ENCODE results near the gene TMEM176B. TPM values are rescaled to one million over a fixed set of nuclear protein-coding genes. Genes with fewer than 3 reads are reported as not detected.

The TMEM176B gene
- total and polyA plus RNA-seq, 2 experiments from 2014 or later = not detected

DNA sequence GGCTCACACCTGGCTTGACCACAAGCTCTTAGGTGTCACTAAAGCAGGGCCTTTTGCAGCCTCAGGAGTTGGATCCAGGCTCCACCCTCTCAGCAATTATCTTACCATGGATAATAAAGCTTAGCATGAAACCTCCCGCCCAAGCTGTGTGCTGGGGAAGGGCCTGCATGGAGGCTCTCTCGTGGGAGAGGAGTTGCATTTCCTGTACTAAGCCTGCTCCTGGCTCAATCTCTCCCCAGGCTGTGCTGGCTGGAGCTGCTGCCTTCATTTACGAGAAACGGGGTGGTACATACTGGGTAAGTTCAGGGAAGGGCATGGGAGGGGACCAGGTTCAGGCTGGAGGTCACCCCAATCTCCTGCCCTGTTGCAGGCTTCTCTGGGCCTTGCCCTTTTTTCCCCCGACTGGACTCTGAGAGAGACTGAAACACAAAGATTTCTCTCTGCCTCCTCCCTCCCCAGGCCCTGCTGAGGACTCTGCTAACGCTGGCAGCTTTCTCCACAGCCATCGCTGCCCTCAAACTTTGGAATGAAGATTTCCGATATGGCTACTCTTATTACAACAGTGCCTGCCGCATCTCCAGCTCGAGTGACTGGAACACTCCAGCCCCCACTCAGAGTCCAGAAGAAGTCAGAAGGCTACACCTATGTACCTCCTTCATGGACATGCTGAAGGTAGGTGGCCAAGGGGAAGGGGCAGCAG lies 3.1 kb upstream of the TMEM176B start:
- Histone ChIP-seq H3K9me2 (ENCODE audit: insufficient read depth) (no peaks in the 10 kb centered on the region), H3K9ac (no peak overlapping the region), H3K79me2 (ENCODE audit: insufficient read depth) (no peaks in the 10 kb centered on the region), H3K9me3 (ENCODE audit: low read depth) (no peaks in the 10 kb centered on the region), H3F3A (ENCODE audit: insufficient read depth) (no peaks in the 10 kb centered on the region), H2AFZ (no peak overlapping the region), H3K4me2 (ENCODE audit: unreplicated experiment) (no peak overlapping the region), H3K4me3 (no peak overlapping the region), H3K27ac (no peak overlapping the region), H3K36me3 (ENCODE audit: low read depth) (no peaks in the 10 kb centered on the region), H3K4me1 (ENCODE audit: insufficient read depth) (no peaks in the 10 kb centered on the region), H3K27me3 (replicated peaks; ENCODE audit: insufficient read depth) (peaks cover 14% of the 10 kb centered on the region; the same call in 1 of the 2 replicates), H4K20me1 (ENCODE audit: insufficient read depth) (no peaks in the 10 kb centered on the region)
- 34% methylated on average over 10 of the region's 10 CpGs for WGBS, 2 experiments (ENCODE audit: low coverage in 1 of 2, low lambda C conversion rate in 2 of 2, missing lambda C conversion rate in 2 of 2)
- in situ Hi-C loops (cut with MboI) = no loop called here
- TF ChIP-seq EZH2 (IDR thresholded peaks at IDR 0.05; ENCODE audit: insufficient read depth, poor library complexity, severe bottlenecking) (no peak), EZH2phosphoT487 (IDR thresholded peaks at IDR 0.05; ENCODE audit: insufficient read depth, low read depth) (no peak)
- no peak for DNase-seq

- Histone ChIP-seq H3K79me2 (ENCODE audit: insufficient read depth) (no peaks in the 10 kb centered on the region), H3K4me3 (no peak overlapping the region), H3K36me3 (ENCODE audit: low read depth) (no peaks in the 10 kb centered on the region), H4K20me1 (ENCODE audit: insufficient read depth) (no peaks in the 10 kb centered on the region), H3K4me2 (ENCODE audit: unreplicated experiment) (no peak overlapping the region), H3K4me1 (ENCODE audit: insufficient read depth) (no peaks in the 10 kb centered on the region), H3K9me3 (ENCODE audit: low read depth) (no peaks in the 10 kb centered on the region), H3K27ac (no peak overlapping the region), H3K9ac (no peak overlapping the region), H2AFZ (no peak overlapping the region), H3F3A (ENCODE audit: insufficient read depth) (no peaks in the 10 kb centered on the region), H3K27me3 (replicated peaks; ENCODE audit: insufficient read depth) (peaks cover 14% of the 10 kb centered on the region; the same call in 1 of the 2 replicates), H3K9me2 (ENCODE audit: insufficient read depth) (no peaks in the 10 kb centered on the region)
- in situ Hi-C loops (cut with MboI) = no loop called here
- no peak for TF ChIP-seq EZH2phosphoT487 (IDR thresholded peaks at IDR 0.05; ENCODE audit: insufficient read depth, low read depth)
- no peak for TF ChIP-seq EZH2 (IDR thresholded peaks at IDR 0.05; ENCODE audit: insufficient read depth, poor library complexity, severe bottlenecking)
- WGBS, 2 experiments (ENCODE audit: low coverage in 1 of 2, low lambda C conversion rate in 2 of 2, missing lambda C conversion rate in 2 of 2) = 51 to 55% methylated on average over 12 of the region's 12 CpGs
- no peak for DNase-seq
Measured at GRCh38 chr7:150801946-150802771, 2.0 kb upstream of the TMEM176B start.

DNA sequence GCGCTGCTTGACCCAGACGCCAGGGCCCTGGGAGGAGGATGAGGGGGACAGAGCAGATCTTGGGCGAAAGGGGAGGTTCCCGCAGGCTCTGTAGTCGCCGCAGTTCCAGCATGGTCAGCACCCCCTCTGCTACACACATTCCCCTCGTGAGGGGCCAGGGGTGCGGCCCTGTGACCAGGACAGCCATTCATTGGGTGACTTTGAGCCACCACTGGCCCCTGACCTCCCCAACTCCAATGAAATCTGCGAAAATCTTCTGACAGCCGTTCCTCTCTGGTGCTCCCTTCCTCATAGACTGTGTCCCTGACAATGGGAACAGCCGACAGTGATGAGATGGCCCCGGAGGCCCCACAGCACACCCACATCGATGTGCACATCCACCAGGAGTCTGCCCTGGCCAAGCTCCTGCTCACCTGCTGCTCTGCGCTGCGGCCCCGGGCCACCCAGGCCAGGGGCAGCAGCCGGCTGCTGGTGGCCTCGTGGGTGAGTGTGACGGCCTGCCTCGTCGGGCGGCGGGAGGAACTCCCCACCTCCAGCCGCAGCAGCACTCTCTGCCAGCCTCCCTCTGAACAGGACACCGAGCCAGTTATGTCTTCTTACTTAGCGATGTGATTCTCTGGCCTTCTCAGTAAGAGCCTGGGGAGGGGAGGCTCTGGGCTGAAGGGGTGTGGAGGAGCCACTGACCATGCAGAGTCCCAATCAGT lies 1.2 kb upstream of the TMEM176B start:
- Histone ChIP-seq H2AFZ (no peak overlapping the region), H3K27ac (no peak overlapping the region), H4K20me1 (ENCODE audit: insufficient read depth) (no peaks in the 10 kb centered on the region), H3K27me3 (replicated peaks; ENCODE audit: insufficient read depth) (peaks cover 14% of the 10 kb centered on the region; the same call in 1 of the 2 replicates), H3K4me3 (no peak overlapping the region), H3K4me1 (ENCODE audit: insufficient read depth) (no peaks in the 10 kb centered on the region), H3K4me2 (ENCODE audit: unreplicated experiment) (no peak overlapping the region), H3K79me2 (ENCODE audit: insufficient read depth) (no peaks in the 10 kb centered on the region), H3K9me3 (ENCODE audit: low read depth) (no peaks in the 10 kb centered on the region), H3K36me3 (ENCODE audit: low read depth) (no peaks in the 10 kb centered on the region), H3K9ac (no peak overlapping the region), H3F3A (ENCODE audit: insufficient read depth) (no peaks in the 10 kb centered on the region), H3K9me2 (ENCODE audit: insufficient read depth) (no peaks in the 10 kb centered on the region)
- in situ Hi-C loops (cut with MboI) = no loop called here
- 14 to 17% methylated on average over 14 to 26 of the region's 26 CpGs for whole genome bisulfite sequencing, 2 experiments (ENCODE audit: low coverage in 1 of 2, low lambda C conversion rate in 2 of 2, missing lambda C conversion rate in 2 of 2)
- no peak for DNase-seq
- TF ChIP-seq EZH2 (IDR thresholded peaks at IDR 0.05; ENCODE audit: insufficient read depth, poor library complexity, severe bottlenecking) (no peak), EZH2phosphoT487 (IDR thresholded peaks at IDR 0.05; ENCODE audit: insufficient read depth, low read depth) (no peak)

GRCh38 chr7:150800581-150801241 lies 547 bp upstream of the TMEM176B start, which contains the start of gene TMEM176A:
TMEM176A (plus strand) TSS chr7:150800769; CDS start chr7:150801551, 782 bp downstream.
- Histone ChIP-seq H3K36me3 (ENCODE audit: low read depth) (no peaks in the 10 kb centered on the region), H4K20me1 (ENCODE audit: insufficient read depth) (no peaks in the 10 kb centered on the region), H2AFZ (no peak within 1 kb of the TSS), H3K4me2 (ENCODE audit: unreplicated experiment) (no peak within 1 kb of the TSS), H3K79me2 (ENCODE audit: insufficient read depth) (no peaks in the 10 kb centered on the region), H3K4me1 (ENCODE audit: insufficient read depth) (no peaks in the 10 kb centered on the region), H3K9me2 (ENCODE audit: insufficient read depth) (no peaks in the 10 kb centered on the region), H3K4me3 (no peak within 1 kb of the TSS), H3F3A (ENCODE audit: insufficient read depth) (no peaks in the 10 kb centered on the region), H3K27me3 (replicated peaks; ENCODE audit: insufficient read depth) (peaks cover 14% of the 10 kb centered on the region; the same call in 1 of the 2 replicates), H3K9ac (no peak within 1 kb of the TSS), H3K9me3 (ENCODE audit: low read depth) (no peaks in the 10 kb centered on the region), H3K27ac (no peak within 1 kb of the TSS)
- 4 to 5% methylated on average over 39 to 53 of the region's 54 CpGs for WGBS, 2 experiments (ENCODE audit: low coverage in 1 of 2, low lambda C conversion rate in 2 of 2, missing lambda C conversion rate in 2 of 2)
- no peak for TF ChIP-seq EZH2 (IDR thresholded peaks at IDR 0.05; ENCODE audit: insufficient read depth, poor library complexity, severe bottlenecking)
- TF ChIP-seq EZH2phosphoT487 (IDR thresholded peaks at IDR 0.05; ENCODE audit: insufficient read depth, low read depth) = no peak
- in situ Hi-C loops (cut with MboI) = no loop called here
- no peak for DNase-seq
